Ishikawa (cell line): ENCODE data around the gene ACOXL.

Experiments
- CEBPB ChIP-seq: IDR thresholded peaks from 2 replicates; pipeline ENCODE4 v1.6.1; 2012
- CREB1 ChIP-seq: IDR thresholded peaks from 2 replicates; pipeline ENCODE4 v1.6.1; 2012; ENCODE audit warnings: low read depth
- EGR1 ChIP-seq: IDR thresholded peaks from 2 replicates; pipeline ENCODE4 v1.6.1; 2012
- EP300 ChIP-seq: IDR thresholded peaks from 2 replicates; pipeline ENCODE4 v1.6.1; 2012; ENCODE audit warnings: borderline replicate concordance
- FOXM1 ChIP-seq: IDR thresholded peaks from 2 replicates; pipeline ENCODE4 v1.6.1; 2012; ENCODE audit warnings: low read depth, borderline replicate concordance
- NFIC ChIP-seq: IDR thresholded peaks from 2 replicates; pipeline ENCODE4 v1.6.1; 2012
- RAD21 ChIP-seq: IDR thresholded peaks from 2 replicates; pipeline ENCODE4 v1.6.1; 2012; ENCODE audit warnings: low read depth
- TAF1 ChIP-seq: IDR thresholded peaks from 2 replicates; pipeline ENCODE4 v1.6.1; 2012; ENCODE audit warnings: low read depth, mild to moderate bottlenecking
- TCF12 ChIP-seq: IDR thresholded peaks from 2 replicates; pipeline ENCODE4 v1.6.1; 2012; ENCODE audit warnings: low read depth
- TEAD4 ChIP-seq: IDR thresholded peaks from 2 replicates; pipeline ENCODE4 v1.6.1; 2012
- YY1 ChIP-seq: IDR thresholded peaks from 2 replicates; pipeline ENCODE4 v1.6.1; 2012; ENCODE audit warnings: low read depth
- ZBTB7A ChIP-seq: IDR thresholded peaks from 2 replicates; pipeline ENCODE4 v1.6.1; 2012; ENCODE audit warnings: low read depth
- TF ChIP-seq, protein P1 (sequence below): IDR thresholded peaks from 2 replicates; pipeline ENCODE4 v1.6.1; 2012
- TF ChIP-seq, protein P2 (sequence below): IDR thresholded peaks from 2 replicates; pipeline ENCODE4 v1.6.1; 2012; ENCODE audit warnings: low read depth, mild to moderate bottlenecking
- TF ChIP-seq, protein P3 (sequence below): IDR thresholded peaks from 2 replicates; pipeline ENCODE4 v1.6.1; 2012

ACOXL gene

DNA sequence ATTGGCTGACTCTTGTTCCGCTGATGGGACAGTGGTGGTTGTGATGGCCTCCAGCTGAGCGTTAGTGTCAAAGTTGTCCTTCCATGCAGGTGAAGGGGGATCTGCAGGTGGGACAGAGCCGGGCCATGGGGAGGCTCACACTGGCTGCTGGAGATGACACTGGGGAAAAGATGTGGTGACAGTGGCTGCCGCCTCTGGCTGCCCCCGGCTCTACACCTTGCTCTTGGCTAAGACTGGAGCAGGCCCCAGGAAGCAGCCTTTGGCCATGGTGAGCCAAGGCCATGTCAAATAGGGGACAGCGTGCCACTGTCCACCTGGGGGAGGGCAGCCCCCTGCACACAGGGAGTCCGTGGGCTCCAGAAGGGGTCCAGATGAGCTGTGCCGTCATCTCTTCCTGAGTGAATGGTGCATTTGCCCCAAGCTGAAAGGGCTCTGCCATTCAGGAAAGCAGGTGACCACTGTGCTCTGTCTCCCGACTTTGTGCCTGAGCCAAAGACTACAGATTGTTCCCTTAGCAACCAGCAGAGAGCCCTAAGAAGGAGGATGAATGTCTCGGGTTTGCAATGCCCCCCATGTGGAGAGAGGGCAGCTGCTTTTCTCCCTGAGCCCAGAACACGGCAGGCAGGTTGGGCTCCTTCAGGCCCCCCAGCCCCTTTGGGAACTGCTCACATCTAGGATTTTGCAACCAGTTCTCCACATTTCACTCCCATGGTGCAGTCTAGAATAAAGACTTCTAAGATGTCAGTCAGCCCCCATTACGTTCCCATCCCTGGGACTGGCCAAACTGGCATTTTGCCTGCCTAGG lies 309.2 kb downstream of the ACOXL start:
- TF ChIP-seq EGR1 = no peak
- no peak for TF ChIP-seq YY1
- no peak for TF ChIP-seq TAF1
- no peak for TF ChIP-seq CEBPB
- TF ChIP-seq TEAD4 = no peak
- no peak for TF ChIP-seq ZBTB7A
- no peak for TF ChIP-seq NFIC
- TF ChIP-seq, protein P1, sequence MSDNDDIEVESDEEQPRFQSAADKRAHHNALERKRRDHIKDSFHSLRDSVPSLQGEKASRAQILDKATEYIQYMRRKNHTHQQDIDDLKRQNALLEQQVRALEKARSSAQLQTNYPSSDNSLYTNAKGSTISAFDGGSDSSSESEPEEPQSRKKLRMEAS = no peak
- TF ChIP-seq, protein P2, sequence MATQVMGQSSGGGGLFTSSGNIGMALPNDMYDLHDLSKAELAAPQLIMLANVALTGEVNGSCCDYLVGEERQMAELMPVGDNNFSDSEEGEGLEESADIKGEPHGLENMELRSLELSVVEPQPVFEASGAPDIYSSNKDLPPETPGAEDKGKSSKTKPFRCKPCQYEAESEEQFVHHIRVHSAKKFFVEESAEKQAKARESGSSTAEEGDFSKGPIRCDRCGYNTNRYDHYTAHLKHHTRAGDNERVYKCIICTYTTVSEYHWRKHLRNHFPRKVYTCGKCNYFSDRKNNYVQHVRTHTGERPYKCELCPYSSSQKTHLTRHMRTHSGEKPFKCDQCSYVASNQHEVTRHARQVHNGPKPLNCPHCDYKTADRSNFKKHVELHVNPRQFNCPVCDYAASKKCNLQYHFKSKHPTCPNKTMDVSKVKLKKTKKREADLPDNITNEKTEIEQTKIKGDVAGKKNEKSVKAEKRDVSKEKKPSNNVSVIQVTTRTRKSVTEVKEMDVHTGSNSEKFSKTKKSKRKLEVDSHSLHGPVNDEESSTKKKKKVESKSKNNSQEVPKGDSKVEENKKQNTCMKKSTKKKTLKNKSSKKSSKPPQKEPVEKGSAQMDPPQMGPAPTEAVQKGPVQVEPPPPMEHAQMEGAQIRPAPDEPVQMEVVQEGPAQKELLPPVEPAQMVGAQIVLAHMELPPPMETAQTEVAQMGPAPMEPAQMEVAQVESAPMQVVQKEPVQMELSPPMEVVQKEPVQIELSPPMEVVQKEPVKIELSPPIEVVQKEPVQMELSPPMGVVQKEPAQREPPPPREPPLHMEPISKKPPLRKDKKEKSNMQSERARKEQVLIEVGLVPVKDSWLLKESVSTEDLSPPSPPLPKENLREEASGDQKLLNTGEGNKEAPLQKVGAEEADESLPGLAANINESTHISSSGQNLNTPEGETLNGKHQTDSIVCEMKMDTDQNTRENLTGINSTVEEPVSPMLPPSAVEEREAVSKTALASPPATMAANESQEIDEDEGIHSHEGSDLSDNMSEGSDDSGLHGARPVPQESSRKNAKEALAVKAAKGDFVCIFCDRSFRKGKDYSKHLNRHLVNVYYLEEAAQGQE = no peak
- no peak for TF ChIP-seq FOXM1

DNA sequence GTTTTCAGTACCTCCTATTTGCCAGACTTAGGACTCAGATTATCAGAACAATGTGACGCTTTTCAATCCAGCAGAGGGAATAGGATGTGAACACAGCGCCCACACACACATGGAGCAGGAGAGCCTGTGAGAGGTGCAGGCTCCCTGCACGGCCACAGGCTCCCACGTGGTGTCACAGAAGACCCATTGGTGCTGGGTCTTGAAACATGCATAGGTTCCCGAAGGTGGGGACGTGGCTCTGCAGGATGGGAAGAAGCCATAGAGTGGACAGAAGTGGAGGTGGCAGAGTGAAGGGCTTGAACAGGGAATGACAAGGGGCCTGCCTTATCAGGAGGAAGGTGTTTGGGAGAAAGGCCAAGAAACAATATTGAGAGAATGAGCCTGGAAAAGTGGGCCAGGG lies 309.9 kb downstream of the ACOXL start:
- TF ChIP-seq FOXM1 (no peak), CEBPB (no peak), RAD21 (no peak), CREB1 (no peak), YY1 (no peak), TEAD4 (no peak), TAF1 (no peak), ZBTB7A (no peak), NFIC (no peak), EP300 (no peak), EGR1 (no peak), TCF12 (no peak)
- TF ChIP-seq, protein P3, sequence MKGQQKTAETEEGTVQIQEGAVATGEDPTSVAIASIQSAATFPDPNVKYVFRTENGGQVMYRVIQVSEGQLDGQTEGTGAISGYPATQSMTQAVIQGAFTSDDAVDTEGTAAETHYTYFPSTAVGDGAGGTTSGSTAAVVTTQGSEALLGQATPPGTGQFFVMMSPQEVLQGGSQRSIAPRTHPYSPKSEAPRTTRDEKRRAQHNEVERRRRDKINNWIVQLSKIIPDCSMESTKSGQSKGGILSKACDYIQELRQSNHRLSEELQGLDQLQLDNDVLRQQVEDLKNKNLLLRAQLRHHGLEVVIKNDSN = no peak
- TF ChIP-seq, protein P2 = no peak
- TF ChIP-seq, protein P1 = no peak

DNA sequence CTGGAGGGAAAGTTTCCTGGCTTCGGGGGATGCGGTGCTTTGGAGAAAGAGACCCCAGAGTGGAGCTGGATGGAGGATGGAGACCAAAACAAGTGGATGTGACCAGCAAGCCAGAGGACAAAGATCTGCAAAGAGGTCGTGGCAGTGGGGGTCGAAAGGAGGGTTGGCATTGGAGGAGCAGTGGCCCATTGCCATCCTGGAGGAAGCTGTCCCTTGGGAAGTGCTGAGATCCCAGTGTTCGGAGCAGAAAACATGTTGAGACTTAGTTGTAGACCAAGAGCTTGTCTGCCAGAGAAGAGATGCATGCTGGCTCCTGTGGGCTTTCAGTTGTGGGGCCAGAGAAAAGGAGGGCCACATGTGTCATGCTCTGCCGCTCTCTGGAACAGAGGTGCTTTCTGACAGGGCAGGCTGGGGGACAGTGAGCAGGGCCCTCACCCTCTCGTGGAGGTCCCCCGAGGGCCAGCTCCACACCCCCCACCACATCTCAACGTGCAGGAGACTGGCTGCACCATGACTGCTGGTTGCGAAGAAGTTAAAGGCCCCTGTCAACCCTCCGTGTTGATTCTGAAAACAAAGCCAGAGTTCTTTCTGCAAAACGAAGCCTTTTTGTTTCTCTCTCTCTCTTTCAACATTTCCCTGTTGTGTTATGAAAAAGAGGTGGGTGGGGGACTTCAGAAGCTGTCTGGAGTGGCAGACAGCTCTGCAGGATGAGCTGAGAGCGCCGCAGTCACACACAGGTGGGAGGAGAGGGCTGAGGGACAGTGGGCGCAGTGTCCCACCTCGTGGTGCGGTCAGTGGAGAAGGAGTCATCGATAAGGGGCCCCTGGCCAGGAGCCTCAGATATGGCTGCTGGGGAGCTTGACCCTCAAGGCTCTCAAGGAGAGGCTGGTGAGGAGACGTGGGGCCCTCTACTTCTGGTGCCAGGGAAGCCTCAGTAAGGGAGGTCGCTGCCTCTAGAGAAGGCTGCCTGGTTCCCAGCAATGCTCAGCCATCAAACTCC lies 310.7 kb downstream of the ACOXL start:
- TF ChIP-seq TCF12 (no peak), NFIC (no peak), EGR1 (no peak), CEBPB (no peak), CREB1 (no peak), FOXM1 (no peak), RAD21 (no peak), TEAD4 (no peak), TAF1 (no peak), YY1 (no peak)
- TF ChIP-seq, protein P1 = no peak
- TF ChIP-seq, protein P3 = no peak

DNA sequence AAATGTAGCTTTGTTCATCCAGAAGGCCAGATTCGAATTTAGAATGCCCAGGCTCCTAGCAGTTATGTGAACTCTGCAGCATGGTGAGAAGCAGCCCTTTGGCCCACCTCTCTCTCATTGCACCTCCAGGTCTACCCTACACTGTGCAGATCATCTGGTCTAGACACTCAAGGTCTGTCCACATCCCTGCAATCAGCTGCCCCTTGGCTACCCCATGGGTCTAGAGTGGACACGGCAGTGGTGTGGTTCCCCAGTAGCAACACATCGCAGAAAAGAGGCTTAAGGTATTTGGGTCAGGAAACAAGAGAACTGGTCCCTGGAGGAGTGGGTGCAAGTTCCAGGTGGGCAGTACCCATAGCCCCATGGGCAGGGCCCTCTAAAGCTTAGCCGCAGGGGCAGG lies 311.7 kb downstream of the ACOXL start:
- TF ChIP-seq NFIC (no peak), TAF1 (no peak), EP300 (no peak), CEBPB (no peak), ZBTB7A (no peak), RAD21 (no peak), TEAD4 (no peak), FOXM1 (no peak), TCF12 (no peak)
- TF ChIP-seq, protein P2 = no peak
- TF ChIP-seq, protein P1 = no peak
- TF ChIP-seq, protein P3 = no peak
